ENCODE measurements around the gene PLCB1. TPM values are rescaled to one million over a fixed set of nuclear protein-coding genes. Genes with fewer than 3 reads are reported as not detected.

PLCB1 gene
- total and polyA plus RNA-seq, 2 of the 4 experiments (the other 2 are of a cell fraction), result 5.6 to 16.1 TPM

DNA sequence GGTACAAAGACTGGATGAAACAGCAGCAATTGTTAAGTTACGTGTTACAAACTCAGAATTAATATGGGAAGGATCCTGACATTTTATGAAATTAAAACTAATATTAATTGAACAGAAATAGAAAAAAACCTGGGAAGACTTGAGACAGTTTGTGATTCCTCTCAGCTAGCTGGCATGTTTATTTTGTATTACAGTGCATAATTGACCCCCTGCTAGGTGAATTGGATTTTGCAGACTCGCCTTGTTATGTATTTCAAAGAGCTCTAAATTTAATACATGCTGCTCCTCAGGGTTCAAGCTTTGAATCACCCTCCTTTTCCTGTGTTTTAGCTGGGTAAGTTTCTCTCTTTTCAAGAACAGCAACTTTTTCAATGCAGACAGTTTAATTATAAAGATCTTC is 339.4 kb downstream of the PLCB1 start:
- Histone ChIP-seq H3K4me1 (ENCODE audit: control insufficient read depth, insufficient read depth, low read length) (no peaks in the 10 kb centered on the region), H2BK120ac (ENCODE audit: low read depth, low read length) (no peak overlapping the region), H3K4me2 (ENCODE audit: low read depth, low read length) (no peak overlapping the region), H3K56ac (ENCODE audit: extremely low read depth, insufficient read depth, low read length) (no peak overlapping the region), H3K9ac (ENCODE audit: low read depth, low read length) (no peak overlapping the region), H3K4me3 (ENCODE audit: insufficient read depth, low read depth, low read length) (no peak overlapping the region), H2BK15ac (ENCODE audit: low read depth, low read length) (no peak overlapping the region), H3K27me3 (ENCODE audit: control insufficient read depth, insufficient read depth, low read length) (no peaks in the 10 kb centered on the region), H3K23ac (ENCODE audit: low read depth, low read length) (no peak overlapping the region), H2AK5ac (ENCODE audit: low read depth, low read length) (no peak overlapping the region), H4K8ac (ENCODE audit: low read depth in 2 of 2, low read length in 2 of 2) (no peak overlapping the region), H3K4ac (ENCODE audit: low read depth, low read length) (no peak overlapping the region), H4K5ac (ENCODE audit: low read depth, low read length) (no peak overlapping the region), H4K20me1 (ENCODE audit: insufficient read depth, low read length) (no peaks in the 10 kb centered on the region), H3K9me1 (ENCODE audit: insufficient read depth, low read length) (no peaks in the 10 kb centered on the region), H2AK9ac (replicated peaks; ENCODE audit: low read depth, low read length, poor library complexity) (no peak overlapping the region), H3K18ac (ENCODE audit: low read depth, low read length) (no peak overlapping the region), H2BK20ac (ENCODE audit: low read depth, low read length) (no peak overlapping the region), H3K36me3 (ENCODE audit: control insufficient read depth, insufficient read depth, low read length) (no peaks in the 10 kb centered on the region), H4K91ac (ENCODE audit: insufficient read depth, low read depth, low read length) (no peak overlapping the region), H3K79me1 (ENCODE audit: low read depth in 1 of 2, low read length in 2 of 2) (peaks cover 0 to 7% of the 10 kb centered on the region in 2 experiments; a peak in 2 of 4 replicates), H2AFZ (replicated peaks; ENCODE audit: low read length, poor library complexity) (no peak overlapping the region), H3K14ac (replicated peaks; ENCODE audit: low read depth, low read length) (no peak overlapping the region), H2BK5ac (ENCODE audit: low read depth, low read length, poor library complexity, severe bottlenecking) (no peak overlapping the region), H3K27ac (ENCODE audit: insufficient read depth, low read length) (no peak overlapping the region), H3K9me3 (ENCODE audit: control insufficient read depth, insufficient read depth, low read length) (no peaks in the 10 kb centered on the region)
- dilution Hi-C loops (cut with HindIII; ENCODE audit: low sequenced_read_pairs, unreplicated experiment), result no loop called here
- CTCF ChIA-PET, result no interaction called here
- no TSS peak for BruUV-seq (replicated peaks)
- no CpG with 5 or more reads among the region's 2 CpGs for WGBS, 2 experiments (ENCODE audit: extremely low coverage in 2 of 2, insufficient read length in 1 of 2)
- no peak for TF ChIP-seq RCOR1 (IDR thresholded peaks at IDR 0.05; ENCODE audit: insufficient replicate concordance, low read length)
- TF ChIP-seq, protein P1, sequence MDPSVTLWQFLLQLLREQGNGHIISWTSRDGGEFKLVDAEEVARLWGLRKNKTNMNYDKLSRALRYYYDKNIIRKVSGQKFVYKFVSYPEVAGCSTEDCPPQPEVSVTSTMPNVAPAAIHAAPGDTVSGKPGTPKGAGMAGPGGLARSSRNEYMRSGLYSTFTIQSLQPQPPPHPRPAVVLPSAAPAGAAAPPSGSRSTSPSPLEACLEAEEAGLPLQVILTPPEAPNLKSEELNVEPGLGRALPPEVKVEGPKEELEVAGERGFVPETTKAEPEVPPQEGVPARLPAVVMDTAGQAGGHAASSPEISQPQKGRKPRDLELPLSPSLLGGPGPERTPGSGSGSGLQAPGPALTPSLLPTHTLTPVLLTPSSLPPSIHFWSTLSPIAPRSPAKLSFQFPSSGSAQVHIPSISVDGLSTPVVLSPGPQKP (IDR thresholded peaks at IDR 0.05; ENCODE audit: borderline replicate concordance, low read depth, low read length), result no peak
- TF ChIP-seq RAD21 (IDR thresholded peaks at IDR 0.05; ENCODE audit: low read length), result no peak
- TF ChIP-seq CHD1 (IDR thresholded peaks at IDR 0.05; ENCODE audit: low read depth, low read length), result no peak
- no peak for TF ChIP-seq NFE2L2 (IDR thresholded peaks at IDR 0.05; ENCODE audit: low read depth, low read length)
- TF ChIP-seq SMC3 (IDR thresholded peaks at IDR 0.05; ENCODE audit: low read depth, low read length), result no peak
- no peak for TF ChIP-seq FOS (IDR thresholded peaks at IDR 0.05; ENCODE audit: low read depth, low read length)
- TF ChIP-seq RFX5 (IDR thresholded peaks at IDR 0.05; ENCODE audit: low read depth, low read length), result no peak
- in situ Hi-C loops (cut with MboI; ENCODE audit: low sequenced_read_pairs), result no loop called here
- intact Hi-C loops (cut with micrococcal nuclease), result no loop called here
- POLR2A ChIA-PET (ENCODE audit: unreplicated experiment), result no interaction called here
- no peak for ATAC-seq (ENCODE audit: low read depth)
- DNase-seq, result no peak
